B cell (primary cell): Measurements from ENCODE around the gene KLHL22.

Experiments
- EZH2 ChIP-seq: IDR thresholded peaks from 2 replicates; pipeline ENCODE4 v1.6.1; 2012; ENCODE audit warnings: borderline replicate concordance, low read depth, mild to moderate bottlenecking, moderate library complexity, low read length; ENCODE audit not compliant: insufficient read depth, poor library complexity, severe bottlenecking
- TF ChIP-seq, protein P1 (sequence below): fragments of 200-600 bp; IDR thresholded peaks from one replicate; pipeline ENCODE4 v1.8.0; 2022; ENCODE audit warnings: antibody characterized with exemption, mild to moderate bottlenecking

- TF ChIP-seq, protein P1, sequence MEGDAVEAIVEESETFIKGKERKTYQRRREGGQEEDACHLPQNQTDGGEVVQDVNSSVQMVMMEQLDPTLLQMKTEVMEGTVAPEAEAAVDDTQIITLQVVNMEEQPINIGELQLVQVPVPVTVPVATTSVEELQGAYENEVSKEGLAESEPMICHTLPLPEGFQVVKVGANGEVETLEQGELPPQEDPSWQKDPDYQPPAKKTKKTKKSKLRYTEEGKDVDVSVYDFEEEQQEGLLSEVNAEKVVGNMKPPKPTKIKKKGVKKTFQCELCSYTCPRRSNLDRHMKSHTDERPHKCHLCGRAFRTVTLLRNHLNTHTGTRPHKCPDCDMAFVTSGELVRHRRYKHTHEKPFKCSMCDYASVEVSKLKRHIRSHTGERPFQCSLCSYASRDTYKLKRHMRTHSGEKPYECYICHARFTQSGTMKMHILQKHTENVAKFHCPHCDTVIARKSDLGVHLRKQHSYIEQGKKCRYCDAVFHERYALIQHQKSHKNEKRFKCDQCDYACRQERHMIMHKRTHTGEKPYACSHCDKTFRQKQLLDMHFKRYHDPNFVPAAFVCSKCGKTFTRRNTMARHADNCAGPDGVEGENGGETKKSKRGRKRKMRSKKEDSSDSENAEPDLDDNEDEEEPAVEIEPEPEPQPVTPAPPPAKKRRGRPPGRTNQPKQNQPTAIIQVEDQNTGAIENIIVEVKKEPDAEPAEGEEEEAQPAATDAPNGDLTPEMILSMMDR = no peak
- no peak for TF ChIP-seq EZH2
These were observed 61.8 kb downstream of the KLHL22 start for GRCh38 chr22:20433686-20434241.
